ENCODE data around the gene TEX30.

Gene TEX30

GRCh38 chr13:102779436-102780159 lies 6.0 kb upstream of the TEX30 start:
- no peak for DNase-seq (ENCODE audit: low spot score)

GRCh38 chr13:102777736-102778135 lies 4.2 kb upstream of the TEX30 start:
- no peak for DNase-seq (ENCODE audit: low spot score)

GRCh38 chr13:102776271-102776670 lies 2.7 kb upstream of the TEX30 start:
- no peak for DNase-seq (ENCODE audit: low spot score)

- DNase-seq (ENCODE audit: low spot score) = no peak
Observed at GRCh38 chr13:102774591-102775520, 1.3 kb upstream of the TEX30 start.

- no peak for DNase-seq (ENCODE audit: low spot score)
Observed at GRCh38 chr13:102774214-102774568, 605 bp upstream of the TEX30 start.

- no peak for DNase-seq (ENCODE audit: low spot score)
Observed at GRCh38 chr13:102772042-102772425, 1.6 kb downstream of the TEX30 start.

GRCh38 chr13:102771298-102772041 lies 2.1 kb downstream of the TEX30 start:
- DNase-seq (ENCODE audit: low spot score) = no peak

- DNase-seq (ENCODE audit: low spot score) = no peak
Observed at GRCh38 chr13:102770435-102770834, 3.2 kb downstream of the TEX30 start.

- DNase-seq (ENCODE audit: low spot score) = no peak
Observed at GRCh38 chr13:102769679-102770078, 3.9 kb downstream of the TEX30 start.

- no peak for DNase-seq (ENCODE audit: low spot score)
Observed at GRCh38 chr13:102768909-102769308, 4.7 kb downstream of the TEX30 start.

GRCh38 chr13:102763741-102764140 lies 9.8 kb downstream of the TEX30 start:
- DNase-seq (ENCODE audit: low spot score) = no peak

- DNase-seq (ENCODE audit: low spot score) = no peak
Observed at GRCh38 chr13:102761071-102761470, 12.5 kb downstream of the TEX30 start.

- DNase-seq (ENCODE audit: low spot score) = no peak
Observed at GRCh38 chr13:102758842-102759241, 14.7 kb downstream of the TEX30 start.

- DNase-seq (ENCODE audit: low spot score) = no peak
Observed at GRCh38 chr13:102757006-102757405, 16.6 kb downstream of the TEX30 start.

- DNase-seq (ENCODE audit: low spot score) = no peak
Observed at GRCh38 chr13:102751886-102752285, 21.7 kb downstream of the TEX30 start.

GRCh38 chr13:102742506-102742905 lies 31.1 kb downstream of the TEX30 start:
- DNase-seq (ENCODE audit: low spot score) = no peak

GRCh38 chr13:102742101-102742500 lies 31.5 kb downstream of the TEX30 start:
- no peak for DNase-seq (ENCODE audit: low spot score)

- peak; percentile 17 for DNase-seq (ENCODE audit: low spot score)
Observed at GRCh38 chr13:102729560-102730270, 43.9 kb downstream of the TEX30 start.

- no peak for DNase-seq (ENCODE audit: low spot score)
Observed at GRCh38 chr13:102726430-102726829, 47.2 kb downstream of the TEX30 start.

GRCh38 chr13:102724923-102725322 lies 48.7 kb downstream of the TEX30 start:
- no peak for DNase-seq (ENCODE audit: low spot score)

- no peak for DNase-seq (ENCODE audit: low spot score)
Observed at GRCh38 chr13:102721800-102722231, 51.8 kb downstream of the TEX30 start.

- no peak for DNase-seq (ENCODE audit: low spot score)
Observed at GRCh38 chr13:102718746-102719145, 54.8 kb downstream of the TEX30 start.
